Fibroblast of mammary gland (primary cell): ENCODE data around the gene DAPK1.
A peak's percentile ranks its signal among the peaks of the same experiment; 100 is the strongest.

Source experiments
- DNase-seq: peaks from one replicate; pipeline ENCODE4 v3.0.0-alpha.2; 2010; ENCODE audit warnings: low read depth
- H3K4me3 ChIP-seq: 2 replicates; pipeline ENCODE4 v1.5.1; 2011; ENCODE audit warnings: low read depth, mild to moderate bottlenecking, low read length, moderate library complexity; ENCODE audit not compliant: control insufficient read depth
- CTCF ChIP-seq: conservative IDR thresholded peaks from 2 replicates; pipeline ENCODE4 v1.5.1; 2011; ENCODE audit warnings: low read depth, low read length, inconsistent platforms; ENCODE audit not compliant: control insufficient read depth, insufficient read depth

The DAPK1 gene

DNA sequence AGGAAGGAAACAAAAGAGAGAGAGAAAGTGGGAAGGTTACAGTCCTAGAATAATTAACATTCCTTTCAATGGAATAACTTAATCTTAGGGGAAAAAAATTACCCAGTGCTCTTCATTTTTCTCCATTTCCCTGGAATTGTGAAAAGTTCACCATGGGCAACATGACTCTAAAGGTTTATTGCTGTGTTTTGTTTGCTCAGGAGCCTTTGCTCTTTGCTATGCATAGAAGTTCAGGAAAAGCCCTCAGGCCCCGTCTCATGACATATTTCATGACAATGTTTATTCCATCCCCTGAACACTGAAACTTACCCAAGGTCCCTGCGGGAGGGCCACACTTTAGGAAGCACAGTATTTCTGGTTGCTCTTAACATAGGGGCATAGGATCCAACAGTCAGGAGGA lies 218.5 kb downstream of the DAPK1 start:
- no peak for TF ChIP-seq CTCF
- DNase-seq: no peak
- H3K4me3 ChIP-seq: no peak overlapping the region

GRCh38 chr9:87717456-87717855 lies 219.8 kb downstream of the DAPK1 start:
- DNase-seq: no peak
- no peak overlapping the region for H3K4me3 ChIP-seq
- TF ChIP-seq CTCF: no peak

DNA sequence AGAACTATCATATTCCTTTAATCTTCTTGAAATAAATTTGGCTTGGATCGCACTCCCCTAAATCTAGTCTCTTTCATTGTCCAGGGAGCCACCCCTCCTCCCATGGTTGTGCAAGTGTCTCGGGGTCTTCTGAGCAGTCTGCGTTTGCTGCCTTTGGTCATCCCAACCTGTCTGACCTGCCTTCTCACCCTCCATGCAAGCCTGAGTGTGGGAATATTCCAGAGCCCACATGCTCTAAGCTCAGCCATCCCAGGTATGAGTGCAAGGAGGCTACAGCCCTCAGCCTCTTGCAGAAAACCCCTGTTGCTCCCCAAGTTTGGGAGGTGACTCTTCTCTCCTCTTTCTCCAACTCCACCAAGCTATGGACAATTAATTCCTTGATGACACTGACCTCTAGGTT lies 220.6 kb downstream of the DAPK1 start:
- no peak for TF ChIP-seq CTCF
- DNase-seq: no peak
- no peak overlapping the region for H3K4me3 ChIP-seq

DNA sequence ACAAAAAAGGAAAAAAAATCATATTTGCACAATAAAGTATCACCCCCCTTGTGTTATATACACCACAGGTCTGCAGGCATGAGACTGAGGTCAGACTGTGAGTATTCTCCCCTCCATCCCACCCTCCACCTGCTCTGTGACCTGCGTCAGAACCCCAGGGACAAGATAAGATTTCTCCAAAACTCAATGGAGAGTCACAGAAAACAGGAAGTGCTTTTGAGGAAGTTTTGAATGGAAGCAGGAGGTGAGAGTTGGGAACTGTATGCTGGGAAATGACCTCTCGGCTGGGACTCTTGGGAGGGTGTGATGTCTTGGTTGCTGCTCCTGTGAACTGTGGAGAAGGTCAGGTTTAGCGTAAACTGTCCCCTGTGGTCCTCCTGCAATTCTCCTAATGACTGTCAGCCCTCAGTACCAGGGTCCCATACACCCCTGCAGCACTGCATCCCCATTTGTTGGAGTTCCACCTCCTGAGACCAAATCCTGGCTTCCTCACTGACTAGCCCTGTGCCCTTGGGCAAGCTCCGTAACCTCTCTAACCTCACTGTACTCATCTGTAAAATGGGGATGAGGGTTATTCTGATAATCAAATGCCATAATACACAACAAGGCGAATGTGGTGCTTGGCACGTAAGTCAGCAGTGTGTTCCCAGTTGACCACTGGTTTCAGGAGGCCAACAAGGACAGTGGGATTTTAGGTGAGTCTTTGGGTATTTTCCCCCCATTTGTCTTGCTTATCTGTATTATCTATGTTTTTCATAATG lies 221.4 kb downstream of the DAPK1 start:
- TF ChIP-seq CTCF: no peak
- no peak for DNase-seq
- H3K4me3 ChIP-seq: no peak overlapping the region

DNA sequence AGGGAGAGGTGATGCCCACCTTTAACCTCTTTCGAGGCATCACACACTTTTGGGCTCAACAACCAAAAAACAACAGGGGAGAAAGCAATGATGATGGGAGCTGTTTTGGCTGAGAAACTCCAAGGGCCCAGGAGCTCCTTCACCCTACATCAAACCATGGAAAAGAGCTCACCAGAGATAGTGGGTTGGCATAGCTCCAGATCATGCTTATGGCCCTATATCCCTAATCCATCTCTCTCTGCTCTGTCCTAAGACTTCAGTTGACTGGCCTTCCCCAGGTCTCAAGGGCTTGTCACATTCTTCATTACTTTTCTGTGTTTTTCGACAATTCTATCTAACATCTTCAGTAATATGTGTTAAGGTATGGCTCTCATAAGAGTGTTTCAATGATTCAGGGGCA lies 222.5 kb downstream of the DAPK1 start:
- no peak for DNase-seq
- no peak overlapping the region for H3K4me3 ChIP-seq
- no peak for TF ChIP-seq CTCF

DNA sequence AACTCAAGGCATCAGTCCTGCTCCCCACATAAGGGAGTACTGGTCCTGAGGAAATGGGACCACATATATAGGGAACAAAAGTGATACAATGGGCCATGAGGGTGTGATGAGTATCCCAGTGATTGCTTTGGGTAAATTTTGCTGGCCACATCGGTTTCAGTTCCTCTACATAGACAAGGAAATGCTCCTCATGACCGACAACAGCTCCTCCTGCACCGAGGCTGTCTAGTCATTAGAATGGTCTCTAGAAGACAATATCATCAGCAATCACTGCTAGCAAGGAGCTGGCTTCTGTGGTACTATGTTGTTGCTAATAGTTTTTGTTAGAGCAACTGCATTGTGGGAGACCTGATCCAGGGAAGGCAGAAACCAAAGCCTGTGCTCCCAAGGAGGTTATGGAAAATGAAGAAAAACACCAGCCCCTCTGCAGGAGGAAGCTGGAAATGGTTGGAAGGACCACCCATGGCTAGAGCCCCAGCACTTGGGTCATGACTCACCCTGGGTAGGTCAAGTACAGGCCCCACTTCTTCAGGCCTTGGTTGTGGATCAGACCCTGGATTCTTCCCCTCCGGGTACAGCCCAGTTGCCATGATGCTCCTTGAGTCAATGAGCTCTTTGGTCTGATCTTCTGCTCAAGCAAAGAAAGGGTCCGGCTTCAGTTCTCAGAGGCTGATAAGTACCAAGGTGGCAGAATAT lies 224.9 kb downstream of the DAPK1 start:
- no peak for TF ChIP-seq CTCF
- no peak overlapping the region for H3K4me3 ChIP-seq
- DNase-seq: no peak

DNA sequence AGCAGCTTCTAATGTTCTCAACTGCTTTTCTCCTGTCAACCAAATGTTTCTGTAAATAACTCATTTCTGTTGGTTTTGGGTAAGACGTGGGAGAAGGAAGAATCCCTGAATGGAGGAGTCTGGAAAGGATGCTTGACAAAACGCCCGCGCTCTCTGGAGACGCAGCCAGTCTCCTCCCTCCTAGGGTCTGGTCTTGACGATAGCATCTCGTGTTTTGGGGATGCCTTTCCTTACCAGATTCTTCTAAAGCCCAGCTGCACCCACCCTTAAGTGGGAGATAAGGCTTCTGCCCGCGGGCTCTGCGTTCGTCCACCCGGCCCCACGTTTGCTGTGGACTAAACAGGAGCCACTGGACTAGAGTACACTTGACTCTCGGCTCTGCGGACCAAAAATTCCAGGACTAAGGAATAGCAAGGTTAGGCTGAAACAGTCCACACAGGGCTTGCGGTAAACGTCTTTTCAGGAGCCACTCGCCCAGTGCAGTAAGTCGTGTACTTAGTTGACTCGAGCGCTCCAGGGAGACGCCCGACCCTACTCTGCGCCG lies 227.8 kb downstream of the DAPK1 start:
- no peak for TF ChIP-seq CTCF
- peak; percentile 77 for DNase-seq
- peak overlapping the region; percentile 72 for H3K4me3 ChIP-seq
